DOHH2 (cell line): Measurements from ENCODE around the gene SIRT3.
"Not testable (repeated sequence)": the region's sequence is repeated elsewhere in the genome, so short reads cannot be mapped to it uniquely, and the experiment has no call there.

Source experiments
- H3F3A ChIP-seq: fragments of 200-600 bp; sonication (generic), shearing (Covaris generic); 2 replicates; pipeline ENCODE4 v1.6.0; 2016; ENCODE audit warnings: antibody characterized with exemption, mild to moderate bottlenecking; ENCODE audit not compliant: control insufficient read depth, insufficient read depth
- H3K27ac ChIP-seq: fragments of 200-600 bp; sonication (generic); 2 replicates; pipeline ENCODE4 v1.5.1; 2014; ENCODE audit warnings: low read depth, mild to moderate bottlenecking, low read length, moderate library complexity
- H3K27me3 ChIP-seq: fragments of 200-600 bp; sonication (generic); 2 replicates; pipeline ENCODE4 v1.6.1; 2014; ENCODE audit warnings: mild to moderate bottlenecking, low read length, mixed read lengths; ENCODE audit not compliant: control insufficient read depth
- H3K36me3 ChIP-seq: fragments of 200-600 bp; sonication (generic); 2 replicates; pipeline ENCODE4 v1.6.1; 2014; ENCODE audit warnings: mild to moderate bottlenecking, low read length, moderate library complexity, mixed read lengths; ENCODE audit not compliant: control insufficient read depth
- H3K4me1 ChIP-seq: fragments of 200-600 bp; sonication (generic); 2 replicates; pipeline ENCODE4 v1.6.1; 2014; ENCODE audit warnings: mild to moderate bottlenecking, low read length, mixed read lengths; ENCODE audit not compliant: control insufficient read depth
- H3K4me2 ChIP-seq: fragments of 200-600 bp; sonication (generic); 2 replicates; pipeline ENCODE4 v1.6.0; 2014; ENCODE audit warnings: mild to moderate bottlenecking, low read length, moderate library complexity
- H3K4me3 ChIP-seq: fragments of 200-600 bp; sonication (generic); 2 replicates; pipeline ENCODE4 v1.5.1; 2014; ENCODE audit warnings: mild to moderate bottlenecking, low read length, mixed read lengths
- H3K79me2 ChIP-seq: fragments of 200-600 bp; sonication (generic); 2 replicates; pipeline ENCODE4 v1.6.1; 2014; ENCODE audit warnings: mild to moderate bottlenecking, low read length, mixed read lengths; ENCODE audit not compliant: control insufficient read depth
- H3K9me2 ChIP-seq: fragments of 200-600 bp; sonication (generic); replicated peaks from 2 replicates; pipeline ENCODE4 v1.6.1; 2014; ENCODE audit warnings: mild to moderate bottlenecking, low read length, mixed read lengths; ENCODE audit not compliant: control insufficient read depth
- H3K9me3 ChIP-seq: fragments of 200-600 bp; sonication (generic); 2 replicates; pipeline ENCODE4 v1.6.1; 2014; ENCODE audit warnings: antibody characterized with exemption, low read length, mixed read lengths; ENCODE audit not compliant: control insufficient read depth, insufficient read depth
- H4K20me1 ChIP-seq: fragments of 200-600 bp; sonication (generic); 2 replicates; pipeline ENCODE4 v1.6.0; 2014; ENCODE audit warnings: low read depth, mild to moderate bottlenecking, antibody characterized with exemption, low read length, moderate library complexity; ENCODE audit not compliant: control insufficient read depth, insufficient read depth
- CTCF ChIP-seq: fragments of 200-600 bp; sonication (generic); IDR thresholded peaks from one replicate; pipeline ENCODE4 v1.5.1; 2014; ENCODE audit warnings: antibody characterized with exemption, mild to moderate bottlenecking, low read depth, low read length; ENCODE audit not compliant: poor library complexity, severe bottlenecking
- EZH2phosphoT487 ChIP-seq: fragments of 200-600 bp; sonication (generic); IDR thresholded peaks from 2 replicates; pipeline ENCODE4 v1.6.1; 2017; ENCODE audit warnings: borderline replicate concordance, mild to moderate bottlenecking, antibody characterized with exemption, low read length, moderate library complexity, mixed read lengths

SIRT3 gene

GRCh38 chr11:244376-244775, 8.2 kb upstream of the SIRT3 start:
- no peaks in the 10 kb centered on the region for H3K9me3 ChIP-seq
- no peaks in the 10 kb centered on the region for H3F3A ChIP-seq
- no peaks in the 10 kb centered on the region for H3K27me3 ChIP-seq
- H3K9me2 ChIP-seq, result no peaks in the 10 kb centered on the region
- no peak overlapping the region for H3K4me3 ChIP-seq
- peaks cover 91% of the 10 kb centered on the region for H3K36me3 ChIP-seq
- no peak overlapping the region for H3K27ac ChIP-seq
- peaks cover 35% of the 10 kb centered on the region for H3K79me2 ChIP-seq
- TF ChIP-seq CTCF (no peak), EZH2phosphoT487 (no peak)
- no peak overlapping the region for H3K4me2 ChIP-seq
- no peaks in the 10 kb centered on the region for H3K4me1 ChIP-seq
- no peaks in the 10 kb centered on the region; the same call in 1 of the 2 replicates for H4K20me1 ChIP-seq

- Histone ChIP-seq H3K4me1 (peaks cover 13% of the 10 kb centered on the region), H3K27me3 (no peaks in the 10 kb centered on the region), H3K4me2 (no peak overlapping the region), H3K27ac (no peak overlapping the region), H3K36me3 (peaks cover 82% of the 10 kb centered on the region), H3K79me2 (peaks cover 62% of the 10 kb centered on the region), H3F3A (peaks cover under 1% of the 10 kb centered on the region; the same call in 1 of the 2 replicates), H3K9me2 (no peaks in the 10 kb centered on the region), H3K9me3 (no peaks in the 10 kb centered on the region), H3K4me3 (no peak overlapping the region), H4K20me1 (no peaks in the 10 kb centered on the region; the same call in 1 of the 2 replicates)
- TF ChIP-seq CTCF, result no peak
- TF ChIP-seq EZH2phosphoT487, result no peak
These were observed 5.5 kb upstream of the SIRT3 start for GRCh38 chr11:241634-242033.

- Histone ChIP-seq H4K20me1 (no peaks in the 10 kb centered on the region; the same call in 1 of the 2 replicates), H3K9me2 (no peaks in the 10 kb centered on the region), H3K79me2 (peaks cover 69% of the 10 kb centered on the region), H3K4me3 (no peak overlapping the region), H3K4me1 (peaks cover 17% of the 10 kb centered on the region), H3F3A (peaks cover 3% of the 10 kb centered on the region; the same call in 1 of the 2 replicates), H3K9me3 (no peaks in the 10 kb centered on the region), H3K27ac (no peak overlapping the region), H3K36me3 (peaks cover 69% of the 10 kb centered on the region), H3K4me2 (no peak overlapping the region), H3K27me3 (no peaks in the 10 kb centered on the region)
- TF ChIP-seq CTCF (no peak), EZH2phosphoT487 (no peak)
These were observed 4.2 kb upstream of the SIRT3 start for GRCh38 chr11:240315-240714.

- peak overlapping the region; percentile 99 for H3K4me2 ChIP-seq
- H3K79me2 ChIP-seq, result peaks cover 67% of the 10 kb centered on the region
- not testable (repeated sequence) for H3K27me3 ChIP-seq, H3F3A ChIP-seq, H3K27ac ChIP-seq, H3K9me3 ChIP-seq, H3K9me2 ChIP-seq, H4K20me1 ChIP-seq
- H3K4me3 ChIP-seq, result peak overlapping the region; percentile 99
- peaks cover 49% of the 10 kb centered on the region for H3K36me3 ChIP-seq
- peaks cover 20% of the 10 kb centered on the region for H3K4me1 ChIP-seq
These were observed 2.2 kb upstream of the SIRT3 start for GRCh38 chr11:238346-238745.
